GM23338 (cell line): ENCODE measurements around the gene OR8K3. TPM values are rescaled to one million over a fixed set of nuclear protein-coding genes. Genes with fewer than 3 reads are reported as not detected.

ENCODE experiments used
- ATAC-seq: fragments of 200-7000 bp; cut with Tn5 transposase; 3 replicates; pipeline ENCODE4 v1.9.1; 2020
- DNase-seq: peaks from one replicate; pipeline ENCODE4 v3.0.0-alpha.2; 2015; ENCODE audit warnings: low spot score
- H2AFZ ChIP-seq: fragments of 200-600 bp; sonication (generic); 2 replicates; pipeline ENCODE4 v1.8.0; 2016; ENCODE audit warnings: antibody characterized with exemption, mild to moderate bottlenecking, moderate library complexity
- H3F3A ChIP-seq: fragments of 200-600 bp; sonication (generic); replicated peaks from 2 replicates; pipeline ENCODE4 v1.8.0; 2017; ENCODE audit warnings: antibody characterized with exemption, mixed run types, low read depth
- H3K27ac ChIP-seq: fragments of 200-600 bp; sonication (generic); 2 replicates; pipeline ENCODE4 v1.6.1; 2016; ENCODE audit warnings: low read depth
- H3K27me3 ChIP-seq: fragments of 200-600 bp; sonication (generic); 2 replicates; pipeline ENCODE4 v1.8.0; 2016; ENCODE audit warnings: mild to moderate bottlenecking, mixed run types, moderate library complexity; ENCODE audit not compliant: insufficient read depth
- H3K36me3 ChIP-seq: fragments of 200-600 bp; sonication (generic); 2 replicates; pipeline ENCODE4 v1.8.0; 2016; ENCODE audit warnings: mild to moderate bottlenecking; ENCODE audit not compliant: insufficient read depth
- H3K4me1 ChIP-seq: fragments of 200-600 bp; sonication (generic); 2 replicates; pipeline ENCODE4 v1.8.0; 2016; ENCODE audit warnings: mild to moderate bottlenecking, moderate library complexity; ENCODE audit not compliant: insufficient read depth
- H3K4me2 ChIP-seq: fragments of 200-600 bp; sonication (generic); 2 replicates; pipeline ENCODE4 v1.7.1; 2017; ENCODE audit warnings: mixed run types
- H3K4me3 ChIP-seq: fragments of 200-600 bp; sonication (generic); 2 replicates; pipeline ENCODE4 v1.6.1; 2016; ENCODE audit warnings: mixed run types
- H3K79me2 ChIP-seq: fragments of 200-600 bp; sonication (generic); replicated peaks from 2 replicates; pipeline ENCODE4 v1.8.0; 2017; ENCODE audit warnings: mild to moderate bottlenecking; ENCODE audit not compliant: insufficient read depth
- H3K9me2 ChIP-seq: fragments of 200-600 bp; sonication (generic); 2 replicates; pipeline ENCODE4 v1.8.0; 2017; ENCODE audit not compliant: insufficient read depth
- H4K20me1 ChIP-seq: fragments of 200-600 bp; sonication (generic); replicated peaks from 2 replicates; pipeline ENCODE4 v1.8.0; 2017; ENCODE audit warnings: mild to moderate bottlenecking; ENCODE audit not compliant: insufficient read depth
- H3K27ac Mint-ChIP-seq: 2 replicates; pipeline ENCODE4 v1.8.0; 2020; ENCODE audit warnings: inconsistent platforms, mild to moderate bottlenecking, moderate library complexity, mixed read lengths
- H3K27me3 Mint-ChIP-seq: 3 replicates; pipeline ENCODE4 v1.8.0; 2022; ENCODE audit warnings: low read depth, mild to moderate bottlenecking, moderate library complexity, mixed read lengths, inconsistent platforms; ENCODE audit not compliant: insufficient read depth, poor library complexity
- H3K36me3 Mint-ChIP-seq: 3 replicates; pipeline ENCODE4 v1.8.0; 2021; ENCODE audit warnings: low read depth, mild to moderate bottlenecking, inconsistent platforms, moderate library complexity, mixed read lengths
- H3K4me1 Mint-ChIP-seq: 3 replicates; pipeline ENCODE4 v1.8.0; 2020; ENCODE audit warnings: mild to moderate bottlenecking, inconsistent platforms, mixed read lengths
- H3K4me3 Mint-ChIP-seq: 3 replicates; pipeline ENCODE4 v1.8.0; 2021; ENCODE audit warnings: moderate library complexity, mild to moderate bottlenecking, inconsistent platforms, mixed read lengths
- H3K9me3 Mint-ChIP-seq: 3 replicates; pipeline ENCODE4 v1.8.0; 2020; ENCODE audit warnings: moderate library complexity, mild to moderate bottlenecking, inconsistent platforms, mixed read lengths
- EZH2 ChIP-seq: fragments of 200-600 bp; sonication (generic); IDR thresholded peaks from one replicate; pipeline ENCODE4 v1.8.0; 2017; ENCODE audit warnings: antibody characterized with exemption, mild to moderate bottlenecking, low read depth; ENCODE audit not compliant: unreplicated experiment
- EZH2phosphoT487 ChIP-seq: fragments of 200-600 bp; sonication (generic); IDR thresholded peaks from one replicate; pipeline ENCODE4 v1.8.1; 2018; ENCODE audit warnings: antibody characterized with exemption; ENCODE audit not compliant: unreplicated experiment
- NANOG ChIP-seq: IDR thresholded peaks from 2 replicates; pipeline ENCODE4 v1.6.1; 2016; ENCODE audit warnings: antibody characterized with exemption, borderline replicate concordance
- POLR2AphosphoS5 ChIP-seq: IDR thresholded peaks from 2 replicates; pipeline ENCODE4 v1.6.1; 2016; ENCODE audit warnings: antibody characterized with exemption, low read depth
- REST ChIP-seq: IDR thresholded peaks from one replicate; pipeline ENCODE4 v1.6.1; 2018; ENCODE audit warnings: antibody characterized with exemption; ENCODE audit not compliant: unreplicated experiment
- ZNF331 ChIP-seq: fragments of 250-450 bp; sonication (Bioruptor Pico); IDR thresholded peaks from 2 replicates; pipeline ENCODE4 v1.5.0; 2020; ENCODE audit warnings: low read depth, mild to moderate bottlenecking, moderate library complexity
- ZNF462 ChIP-seq: fragments of 250-450 bp; sonication (Bioruptor Pico); IDR thresholded peaks from 2 replicates; pipeline ENCODE4 v1.5.0; 2020; ENCODE audit warnings: mild to moderate bottlenecking, moderate library complexity
- polyA plus RNA-seq: library from polyadenylated mRNA; unstranded; fragments of >200 nt; fragmentation: Nextera tagmentation; extraction: Ambion mirVana; gene quantifications from 2 replicates; pipeline ENCODE4 v1.2.1, GENCODE V29; 2016
- total RNA-seq: library from RNA; depleted of rRNA; stranded (reverse); fragments of >200 nt; shearing (Covaris generic); gene quantifications from 2 replicates; pipeline ENCODE4 v1.2.3, GENCODE V29; 2014

The OR8K3 gene
- total and polyA plus RNA-seq, 2 experiments from 2014 or later: not detected

- Histone ChIP-seq H3K36me3 (no peaks in the 10 kb centered on the region), H3K4me1 (no peaks in the 10 kb centered on the region), H3K27ac (no peak overlapping the region), H3K79me2 (no peaks in the 10 kb centered on the region), H3K27me3 (no peaks in the 10 kb centered on the region), H2AFZ (no peak overlapping the region), H3F3A (no peaks in the 10 kb centered on the region), H3K4me2 (no peak overlapping the region), H3K4me3 (no peak overlapping the region), H3K9me2 (no peaks in the 10 kb centered on the region), H4K20me1 (no peaks in the 10 kb centered on the region)
- Mint-ChIP-seq H3K27ac (no peak overlapping the region), H3K9me3 (no peaks in the 10 kb centered on the region), H3K4me3 (no peak overlapping the region), H3K4me1 (peaks cover 3% of the 10 kb centered on the region; the same call in 1 of the 3 replicates), H3K36me3 (no peaks in the 10 kb centered on the region), H3K27me3 (no peaks in the 10 kb centered on the region)
- ATAC-seq (no peak), DNase-seq (no peak)
- no peak for TF ChIP-seq EZH2
- TF ChIP-seq ZNF462: no peak
- TF ChIP-seq REST: no peak
- no peak for TF ChIP-seq NANOG
- no peak for TF ChIP-seq POLR2AphosphoS5
- no peak for TF ChIP-seq ZNF331 (CRISPR knock-in tag)
- no peak for TF ChIP-seq EZH2phosphoT487
These were observed 18.0 kb upstream of the OR8K3 start for GRCh38 chr11:56296898-56297297.
